NCI-H187 treated with DMSO at 0.1 percent for 48 hours (cell line): ENCODE measurements around the gene LRP10.
A peak's percentile ranks its signal among the peaks of the same experiment; 100 is the strongest.
"Not testable (repeated sequence)": the region's sequence is repeated elsewhere in the genome, so short reads cannot be mapped to it uniquely, and the experiment has no call there.

Experiments used
- DNase-seq: peaks from one replicate; lab custom pipeline; 2025; lab: John Stamatoyannopoulos, UW

LRP10 gene

GRCh38 chr14:22871224-22872032 is at the start of gene LRP10:
TSS of gene LRP10 (plus strand) at chr14:22871740. CDS start at chr14:22872304, 564 bp downstream.
- no peak for DNase-seq

GRCh38 chr14:22822016-22822570 is 49.4 kb upstream of the LRP10 start:
- no peak for DNase-seq

- DNase-seq = no peak
Measured at GRCh38 chr14:22822571-22823098, 48.9 kb upstream of the LRP10 start.

GRCh38 chr14:22824711-22825359 is 46.7 kb upstream of the LRP10 start:
- no peak for DNase-seq

GRCh38 chr14:22829076-22829660 is 42.4 kb upstream of the LRP10 start:
- not testable (repeated sequence) for DNase-seq

GRCh38 chr14:22829661-22830442 is 41.7 kb upstream of the LRP10 start, which contains the start of gene MRPL52:
TSS of gene MRPL52 (plus strand) at chr14:22829887. CDS start at chr14:22829913, 26 bp downstream.
- DNase-seq = peak; percentile 69

GRCh38 chr14:22830443-22831010 is 41.0 kb upstream of the LRP10 start:
- no peak for DNase-seq

GRCh38 chr14:22835505-22835904 is 36.0 kb upstream of the LRP10 start:
- DNase-seq = no peak

- no peak for DNase-seq
Measured at GRCh38 chr14:22836301-22837113, 35.0 kb upstream of the LRP10 start, which contains the start of gene MMP14. TSS of gene MMP14 (plus strand) at chr14:22836585. CDS start at chr14:22836818, 233 bp downstream.

- no peak for DNase-seq
Measured at GRCh38 chr14:22837114-22837749, 34.3 kb upstream of the LRP10 start.

- no peak for DNase-seq
Measured at GRCh38 chr14:22837750-22838538, 33.6 kb upstream of the LRP10 start.

GRCh38 chr14:22838631-22839041 is 32.9 kb upstream of the LRP10 start:
- DNase-seq = no peak

GRCh38 chr14:22839159-22839779 is 32.3 kb upstream of the LRP10 start:
- no peak for DNase-seq

GRCh38 chr14:22841311-22841710 is 30.2 kb upstream of the LRP10 start:
- DNase-seq = no peak

GRCh38 chr14:22841769-22842168 is 29.8 kb upstream of the LRP10 start:
- no peak for DNase-seq

- DNase-seq = no peak
Measured at GRCh38 chr14:22842211-22843122, 29.1 kb upstream of the LRP10 start.
